Activated CD8-positive, alpha-beta memory T cell treated with anti-CD3 and anti-CD28 coated beads for 24 hours (primary cell): ENCODE data around the gene GPR173.

Source experiments
- DNase-seq: peaks from one replicate; pipeline ENCODE4 v3.0.0-alpha.2; 2020

The GPR173 gene

DNA sequence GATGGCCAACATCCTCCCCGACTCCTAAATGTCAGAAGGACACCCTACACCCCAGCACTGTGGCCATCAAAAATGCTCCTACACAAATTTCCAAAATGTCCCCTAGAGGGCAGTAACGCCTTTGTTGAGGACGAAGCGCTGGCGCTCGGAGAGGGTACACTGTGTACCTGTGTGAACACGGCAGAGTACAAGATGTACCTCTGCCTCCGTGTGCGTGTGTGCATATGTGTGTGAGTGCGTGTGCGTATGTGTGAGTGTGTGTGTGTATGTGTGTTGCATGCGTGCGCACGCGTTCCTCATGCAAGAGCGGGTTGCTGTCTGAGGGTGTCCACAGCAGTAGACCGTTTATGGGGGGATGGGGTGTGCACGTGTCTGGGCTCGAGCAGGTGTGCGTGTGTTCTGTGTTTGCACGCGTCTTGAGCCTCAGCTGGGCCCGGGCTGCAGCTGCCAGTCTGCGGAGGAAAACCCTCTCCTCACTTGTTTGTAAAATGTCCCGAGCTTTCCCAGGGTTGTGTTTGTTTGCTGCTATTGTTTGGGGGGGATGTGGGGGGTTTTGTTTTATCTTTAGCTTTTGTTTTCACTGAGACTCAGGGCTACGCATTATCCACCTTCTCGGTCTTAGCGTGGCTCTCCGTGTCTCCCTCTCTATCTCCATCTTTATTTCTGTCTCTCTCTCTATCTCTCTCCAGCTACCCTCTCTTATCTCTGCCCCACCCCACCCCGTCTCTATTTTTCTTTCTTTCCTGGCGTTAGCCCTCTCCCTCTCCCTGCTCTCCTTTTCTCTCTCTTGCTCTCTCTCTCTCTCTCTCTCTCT is 23.2 kb downstream of the GPR173 start:
- DNase-seq: peak; percentile 82

DNA sequence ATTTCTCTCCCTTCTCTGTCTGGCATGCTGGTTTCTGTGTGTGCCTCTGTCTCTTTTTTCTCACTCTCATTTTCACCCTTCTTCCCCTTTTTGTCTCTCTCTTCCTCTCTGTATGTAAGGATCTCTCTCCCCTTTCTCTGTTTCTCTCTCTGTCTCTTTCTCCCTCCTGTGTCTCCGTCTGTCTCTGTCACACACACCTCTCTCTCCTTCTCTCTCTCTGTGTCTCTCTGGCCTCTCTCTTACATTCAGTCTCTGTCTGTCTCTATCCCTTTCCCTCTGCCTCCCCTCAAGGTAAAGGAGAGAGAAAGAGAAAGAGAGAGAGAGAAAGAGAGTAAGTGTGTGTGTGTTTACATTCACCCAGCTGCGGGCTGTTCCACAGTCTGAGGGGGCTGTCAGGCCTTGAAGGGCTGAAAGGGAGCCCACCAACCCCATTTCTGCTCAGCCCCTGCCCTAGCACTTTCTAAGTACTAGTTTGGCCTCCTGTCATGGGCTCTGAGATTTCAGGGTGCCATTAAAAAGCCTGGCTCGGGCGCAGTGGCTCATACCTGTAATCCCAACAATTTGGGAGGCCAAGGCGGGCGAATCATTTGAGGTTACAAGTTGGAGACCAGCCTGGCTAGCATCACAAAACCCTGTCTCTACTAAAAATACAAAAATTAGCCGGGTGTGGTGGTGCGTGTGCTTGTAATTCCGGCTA is 24.0 kb downstream of the GPR173 start:
- DNase-seq: no peak

DNA sequence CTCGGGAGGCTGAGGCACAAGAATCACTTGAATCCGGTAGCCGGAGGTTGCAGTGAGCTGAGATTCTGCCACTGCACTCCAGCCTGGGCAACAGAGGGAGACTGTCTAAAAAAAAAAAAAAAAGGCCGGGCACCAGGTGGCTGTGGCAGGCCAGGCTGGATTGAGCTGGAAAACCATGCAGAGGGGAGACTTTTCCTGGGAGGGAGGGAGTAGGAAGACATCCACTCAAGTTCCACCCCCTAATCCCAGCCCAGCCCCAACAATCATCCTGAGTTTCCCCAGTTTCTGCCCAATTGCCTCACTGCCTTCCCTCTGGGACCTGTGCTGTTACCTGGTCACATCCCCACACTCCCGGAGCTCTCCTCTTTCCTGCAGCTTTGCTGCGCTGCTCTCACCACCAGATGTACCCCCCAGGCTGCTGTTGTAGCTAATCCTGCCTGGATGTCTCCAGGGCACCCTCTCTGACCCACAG is 24.6 kb downstream of the GPR173 start:
- DNase-seq: peak; percentile 57

DNA sequence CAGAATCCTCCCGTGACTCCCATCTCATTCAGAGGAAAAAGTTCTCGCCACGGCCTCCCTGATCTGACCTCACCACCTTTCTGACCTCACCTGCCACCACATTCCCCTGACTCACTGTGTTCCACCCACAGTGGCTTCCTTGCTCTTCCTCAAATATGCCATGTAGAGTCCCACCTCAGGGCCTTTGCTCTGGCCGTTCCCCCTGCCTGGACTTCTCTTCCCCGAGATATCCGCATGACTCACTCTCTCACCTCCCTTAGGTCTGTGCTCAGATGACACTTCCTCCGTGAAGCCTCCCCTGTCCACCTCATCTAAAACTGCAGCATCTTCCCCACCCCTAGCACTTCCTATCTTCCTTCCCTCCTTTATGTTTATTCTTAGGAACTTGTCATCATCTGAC is 26.4 kb downstream of the GPR173 start:
- DNase-seq: peak; percentile 54

DNA sequence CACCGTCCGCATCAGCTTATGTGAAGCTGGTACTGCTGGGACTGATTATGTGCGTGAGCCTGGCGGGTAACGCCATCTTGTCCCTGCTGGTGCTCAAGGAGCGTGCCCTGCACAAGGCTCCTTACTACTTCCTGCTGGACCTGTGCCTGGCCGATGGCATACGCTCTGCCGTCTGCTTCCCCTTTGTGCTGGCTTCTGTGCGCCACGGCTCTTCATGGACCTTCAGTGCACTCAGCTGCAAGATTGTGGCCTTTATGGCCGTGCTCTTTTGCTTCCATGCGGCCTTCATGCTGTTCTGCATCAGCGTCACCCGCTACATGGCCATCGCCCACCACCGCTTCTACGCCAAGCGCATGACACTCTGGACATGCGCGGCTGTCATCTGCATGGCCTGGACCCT is 28.1 kb downstream of the GPR173 start:
- peak; percentile 44 for DNase-seq

DNA sequence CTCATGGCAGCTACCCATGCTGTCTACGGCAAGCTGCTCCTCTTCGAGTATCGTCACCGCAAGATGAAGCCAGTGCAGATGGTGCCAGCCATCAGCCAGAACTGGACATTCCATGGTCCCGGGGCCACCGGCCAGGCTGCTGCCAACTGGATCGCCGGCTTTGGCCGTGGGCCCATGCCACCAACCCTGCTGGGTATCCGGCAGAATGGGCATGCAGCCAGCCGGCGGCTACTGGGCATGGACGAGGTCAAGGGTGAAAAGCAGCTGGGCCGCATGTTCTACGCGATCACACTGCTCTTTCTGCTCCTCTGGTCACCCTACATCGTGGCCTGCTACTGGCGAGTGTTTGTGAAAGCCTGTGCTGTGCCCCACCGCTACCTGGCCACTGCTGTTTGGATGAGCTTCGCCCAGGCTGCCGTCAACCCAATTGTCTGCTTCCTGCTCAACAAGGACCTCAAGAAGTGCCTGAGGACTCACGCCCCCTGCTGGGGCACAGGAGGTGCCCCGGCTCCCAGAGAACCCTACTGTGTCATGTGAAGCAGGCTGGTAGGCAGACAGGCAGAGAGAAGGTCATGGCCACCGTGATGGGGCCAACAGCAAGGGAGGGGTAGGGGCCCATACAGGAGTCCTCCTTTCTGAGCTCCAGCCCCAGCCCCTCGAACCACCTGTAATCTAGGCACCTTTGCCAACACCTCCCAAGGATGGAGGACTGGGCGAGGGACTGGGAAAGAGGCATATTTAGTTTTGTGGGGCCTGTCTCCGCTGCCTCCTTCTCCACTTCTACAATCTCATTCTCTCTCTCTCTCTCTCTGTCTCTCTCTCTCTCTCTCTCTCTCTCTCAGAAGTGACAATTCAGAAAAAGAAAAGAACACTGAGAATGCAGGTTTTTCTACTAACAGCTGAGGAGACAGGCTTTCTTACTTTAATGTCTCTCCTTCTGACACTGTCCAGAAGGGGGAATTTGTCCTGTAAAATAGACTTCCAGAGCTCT is 28.9 kb downstream of the GPR173 start:
- DNase-seq: peak; percentile 43

DNA sequence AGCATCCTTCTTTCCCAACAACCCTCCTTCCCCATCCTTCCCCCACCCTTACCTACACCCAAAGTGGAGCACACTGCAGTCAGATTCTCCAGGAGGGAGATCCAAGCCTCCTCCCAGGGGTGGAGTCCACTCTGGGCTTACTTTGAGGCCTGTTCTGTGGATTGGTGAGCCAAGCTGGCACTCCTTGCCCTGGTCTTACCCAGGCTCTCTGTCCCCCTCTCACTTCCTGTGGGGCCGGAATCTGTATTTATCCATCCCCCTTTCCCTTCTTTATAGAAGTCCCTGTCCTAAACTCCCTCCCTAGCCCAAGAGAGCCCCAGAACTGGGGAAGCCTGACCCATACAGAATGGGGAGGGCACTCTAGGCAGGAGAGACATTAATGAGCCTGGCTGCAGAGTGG is 30.4 kb downstream of the GPR173 start:
- DNase-seq: peak; percentile 43

DNA sequence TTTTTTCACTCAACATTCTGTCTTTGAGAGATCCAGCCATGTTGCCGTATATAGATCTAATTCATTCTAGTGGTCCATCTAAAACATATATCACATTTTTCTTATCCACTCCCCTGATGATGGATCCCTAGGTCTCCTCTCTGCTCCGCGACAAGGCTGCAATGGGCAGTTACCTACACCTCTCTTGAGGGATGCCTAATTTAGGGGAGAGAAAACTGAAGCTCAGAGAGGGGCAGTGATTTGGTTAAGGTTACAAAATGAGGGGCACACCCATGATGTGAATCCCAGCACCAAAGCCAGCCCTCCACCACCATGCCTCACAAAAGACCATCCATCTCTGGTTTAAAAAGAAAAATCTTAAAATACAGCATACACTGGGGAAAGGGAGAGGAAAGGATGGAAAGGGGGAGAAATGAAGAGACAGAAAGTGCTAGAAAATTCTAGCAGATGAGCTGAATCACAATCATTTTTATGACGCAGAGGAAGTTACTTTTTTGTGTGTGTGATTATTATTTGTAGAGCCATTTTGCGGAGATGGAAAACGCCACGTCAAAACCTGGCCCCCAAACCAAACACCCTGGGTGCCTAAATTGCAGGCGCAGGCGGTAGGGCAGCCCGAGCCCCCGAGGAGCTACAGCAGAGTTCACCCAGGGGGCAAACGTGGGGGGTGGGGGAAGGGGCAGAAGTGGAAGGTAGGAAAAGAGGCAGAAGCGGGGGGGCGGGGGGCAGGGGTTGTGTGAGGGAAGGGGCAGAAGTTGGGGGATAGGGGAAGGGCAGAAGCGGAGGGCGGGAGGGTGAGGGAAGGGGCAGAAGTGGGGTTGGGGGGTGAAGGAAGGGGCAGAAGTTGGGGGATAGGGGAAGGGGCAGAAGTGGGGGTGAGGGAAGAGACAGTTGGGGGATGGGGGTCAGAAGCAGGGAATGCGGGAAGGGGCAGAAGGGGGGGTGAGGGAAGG is 32.3 kb downstream of the GPR173 start:
- peak; percentile 50 for DNase-seq

DNA sequence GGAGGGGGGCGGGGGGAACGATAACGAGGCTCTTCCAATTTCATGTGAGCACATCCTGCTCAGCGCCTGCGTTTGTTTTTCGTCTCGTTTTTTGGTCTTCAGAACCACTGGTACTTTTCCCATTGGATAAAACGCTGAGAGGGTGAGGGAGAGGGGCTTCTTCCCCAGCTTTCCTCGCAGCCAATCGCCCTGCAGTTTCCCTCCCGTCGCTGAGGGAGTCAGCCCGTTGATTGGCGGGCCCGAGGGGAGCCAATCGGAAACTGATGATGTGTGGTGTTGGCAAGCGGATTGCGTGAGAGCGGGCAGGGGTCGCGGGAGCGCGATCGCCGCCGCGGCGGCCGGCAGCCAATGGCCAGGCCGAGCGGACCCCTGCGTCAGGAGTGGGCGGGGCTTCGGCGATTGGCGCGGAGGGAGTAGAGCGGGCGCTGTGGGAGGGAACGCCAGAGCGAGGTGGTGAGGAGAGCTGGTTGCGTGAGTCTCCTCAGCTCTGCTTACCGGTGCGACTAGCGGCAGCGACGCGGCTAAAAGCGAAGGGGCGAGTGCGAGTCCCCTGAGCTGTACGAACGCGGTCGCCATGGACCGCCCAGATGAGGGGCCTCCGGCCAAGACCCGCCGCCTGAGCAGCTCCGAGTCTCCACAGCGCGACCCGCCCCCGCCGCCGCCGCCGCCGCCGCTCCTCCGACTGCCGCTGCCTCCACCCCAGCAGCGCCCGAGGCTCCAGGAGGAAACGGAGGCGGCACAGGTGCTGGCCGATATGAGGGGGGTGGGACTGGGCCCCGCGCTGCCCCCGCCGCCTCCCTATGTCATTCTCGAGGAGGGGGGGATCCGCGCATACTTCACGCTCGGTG is 33.6 kb downstream of the GPR173 start, which contains the start of gene TSPYL2:
Gene TSPYL2, plus strand, starts transcription at position 443 of the 848 bp plus-strand sequence. Its CDS starts 132 bp downstream, at position 575.
- DNase-seq: peak; percentile 92

DNA sequence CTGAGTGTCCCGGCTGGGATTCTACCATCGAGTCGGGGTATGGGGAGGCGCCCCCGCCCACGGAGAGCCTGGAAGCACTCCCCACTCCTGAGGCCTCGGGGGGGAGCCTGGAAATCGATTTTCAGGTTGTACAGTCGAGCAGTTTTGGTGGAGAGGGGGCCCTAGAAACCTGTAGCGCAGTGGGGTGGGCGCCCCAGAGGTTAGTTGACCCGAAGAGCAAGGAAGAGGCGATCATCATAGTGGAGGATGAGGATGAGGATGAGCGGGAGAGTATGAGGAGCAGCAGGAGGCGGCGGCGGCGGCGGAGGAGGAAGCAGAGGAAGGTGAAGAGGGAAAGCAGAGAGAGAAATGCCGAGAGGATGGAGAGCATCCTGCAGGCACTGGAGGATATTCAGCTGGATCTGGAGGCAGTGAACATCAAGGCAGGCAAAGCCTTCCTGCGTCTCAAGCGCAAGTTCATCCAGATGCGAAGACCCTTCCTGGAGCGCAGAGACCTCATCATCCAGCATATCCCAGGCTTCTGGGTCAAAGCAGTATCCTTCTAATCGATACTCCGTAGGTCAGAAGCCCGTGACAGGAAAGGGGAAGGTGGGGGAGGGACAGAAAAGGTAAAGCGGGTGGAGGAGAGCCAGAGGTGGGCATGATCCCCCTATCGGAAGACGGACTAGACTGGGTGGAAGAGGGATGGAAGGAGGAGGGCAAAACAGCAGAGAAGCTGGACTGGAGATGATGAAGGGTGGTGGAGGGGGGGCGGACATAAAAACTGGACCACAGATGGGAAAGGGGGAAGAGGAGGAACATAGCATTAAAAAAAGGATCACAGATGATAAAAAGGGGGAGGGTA is 34.4 kb downstream of the GPR173 start:
- DNase-seq: no peak

DNA sequence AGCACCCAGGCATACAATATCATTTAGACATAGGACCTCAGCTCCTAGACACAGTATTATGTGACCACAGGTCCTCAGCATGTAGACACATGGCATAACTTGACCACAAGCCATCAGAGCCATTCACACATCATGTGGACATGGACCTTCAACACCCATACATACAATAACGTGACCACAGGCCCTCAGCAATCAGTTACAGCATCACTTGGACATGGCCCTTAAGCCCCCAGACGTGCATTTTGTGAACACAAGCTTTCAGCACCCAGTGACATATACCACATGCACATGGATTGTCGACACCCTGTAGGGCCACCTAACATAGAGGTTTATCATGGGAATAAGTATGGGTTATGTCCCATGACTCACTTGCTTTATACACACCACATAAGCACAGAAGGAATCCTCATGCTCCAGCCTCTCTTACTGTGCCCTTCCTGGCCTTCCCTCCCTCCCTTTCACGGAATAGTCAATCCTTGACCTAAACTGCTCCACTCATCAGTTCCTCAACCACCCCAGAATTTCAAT is 35.5 kb downstream of the GPR173 start:
- DNase-seq: no peak

DNA sequence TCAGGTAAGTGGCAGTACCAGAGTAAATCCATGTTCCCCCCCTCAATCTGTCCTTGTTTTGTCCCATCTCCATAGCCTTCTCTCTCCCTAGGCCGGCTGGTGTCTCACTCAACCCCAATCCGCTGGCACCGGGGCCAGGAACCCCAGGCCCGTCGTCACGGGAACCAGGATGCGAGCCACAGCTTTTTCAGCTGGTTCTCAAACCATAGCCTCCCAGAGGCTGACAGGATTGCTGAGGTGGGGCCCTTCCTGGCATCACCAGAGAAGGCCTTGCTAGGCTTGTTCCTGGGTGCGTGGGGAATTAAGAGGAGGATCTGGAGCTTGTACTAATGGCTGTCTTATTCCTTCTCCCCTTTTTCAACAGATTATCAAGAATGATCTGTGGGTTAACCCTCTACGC is 36.3 kb downstream of the GPR173 start:
- DNase-seq: no peak

DNA sequence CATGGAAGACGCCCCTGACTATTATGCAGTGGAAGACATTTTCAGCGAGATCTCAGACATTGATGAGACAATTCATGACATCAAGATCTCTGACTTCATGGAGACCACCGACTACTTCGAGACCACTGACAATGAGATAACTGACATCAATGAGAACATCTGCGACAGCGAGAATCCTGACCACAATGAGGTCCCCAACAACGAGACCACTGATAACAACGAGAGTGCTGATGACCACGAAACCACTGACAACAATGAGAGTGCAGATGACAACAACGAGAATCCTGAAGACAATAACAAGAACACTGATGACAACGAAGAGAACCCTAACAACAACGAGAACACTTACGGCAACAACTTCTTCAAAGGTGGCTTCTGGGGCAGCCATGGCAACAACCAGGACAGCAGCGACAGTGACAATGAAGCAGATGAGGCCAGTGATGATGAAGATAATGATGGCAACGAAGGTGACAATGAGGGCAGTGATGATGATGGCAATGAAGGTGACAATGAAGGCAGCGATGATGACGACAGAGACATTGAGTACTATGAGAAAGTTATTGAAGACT is 37.2 kb downstream of the GPR173 start:
- no peak for DNase-seq

DNA sequence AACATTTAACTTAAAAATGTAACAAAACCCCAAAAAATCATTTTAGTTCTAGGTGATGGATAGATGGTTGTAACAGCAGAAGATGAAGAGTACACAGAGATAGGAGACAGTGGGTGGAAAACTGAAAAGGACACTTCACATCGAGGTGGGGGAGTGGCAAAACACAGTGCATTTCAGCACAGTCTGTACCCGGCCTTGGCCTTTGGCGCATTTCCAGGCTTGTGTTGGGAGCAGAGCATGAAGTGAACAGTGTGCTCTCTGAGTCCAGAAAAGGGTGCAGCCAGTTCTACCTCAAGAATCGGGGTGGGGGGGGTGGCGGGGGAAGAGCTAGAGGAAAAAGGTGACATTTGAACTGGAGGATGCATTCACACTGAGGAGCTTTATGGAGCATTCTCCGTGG is 37.9 kb downstream of the GPR173 start:
- no peak for DNase-seq

DNA sequence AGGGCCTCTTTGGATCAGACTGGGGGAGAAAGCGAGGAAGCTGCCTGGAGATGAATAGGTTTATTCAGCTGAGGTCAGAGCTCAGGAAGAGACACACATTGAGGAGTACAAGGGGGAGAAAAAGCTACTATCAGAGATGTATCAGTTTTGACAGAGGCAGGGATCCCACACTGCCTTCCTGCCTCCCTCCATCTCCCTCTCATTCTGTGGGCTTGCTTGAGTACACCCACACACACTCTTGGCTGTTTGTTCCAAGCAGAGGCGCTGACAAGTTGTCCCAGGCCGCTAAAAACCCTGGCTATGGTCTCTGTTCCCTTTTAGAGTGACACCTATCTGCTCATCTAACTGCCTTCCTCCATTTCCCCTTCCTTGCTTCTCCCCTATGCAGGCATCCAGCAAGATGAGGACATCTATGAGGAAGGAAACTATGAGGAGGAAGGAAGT is 38.8 kb downstream of the GPR173 start:
- DNase-seq: no peak

DNA sequence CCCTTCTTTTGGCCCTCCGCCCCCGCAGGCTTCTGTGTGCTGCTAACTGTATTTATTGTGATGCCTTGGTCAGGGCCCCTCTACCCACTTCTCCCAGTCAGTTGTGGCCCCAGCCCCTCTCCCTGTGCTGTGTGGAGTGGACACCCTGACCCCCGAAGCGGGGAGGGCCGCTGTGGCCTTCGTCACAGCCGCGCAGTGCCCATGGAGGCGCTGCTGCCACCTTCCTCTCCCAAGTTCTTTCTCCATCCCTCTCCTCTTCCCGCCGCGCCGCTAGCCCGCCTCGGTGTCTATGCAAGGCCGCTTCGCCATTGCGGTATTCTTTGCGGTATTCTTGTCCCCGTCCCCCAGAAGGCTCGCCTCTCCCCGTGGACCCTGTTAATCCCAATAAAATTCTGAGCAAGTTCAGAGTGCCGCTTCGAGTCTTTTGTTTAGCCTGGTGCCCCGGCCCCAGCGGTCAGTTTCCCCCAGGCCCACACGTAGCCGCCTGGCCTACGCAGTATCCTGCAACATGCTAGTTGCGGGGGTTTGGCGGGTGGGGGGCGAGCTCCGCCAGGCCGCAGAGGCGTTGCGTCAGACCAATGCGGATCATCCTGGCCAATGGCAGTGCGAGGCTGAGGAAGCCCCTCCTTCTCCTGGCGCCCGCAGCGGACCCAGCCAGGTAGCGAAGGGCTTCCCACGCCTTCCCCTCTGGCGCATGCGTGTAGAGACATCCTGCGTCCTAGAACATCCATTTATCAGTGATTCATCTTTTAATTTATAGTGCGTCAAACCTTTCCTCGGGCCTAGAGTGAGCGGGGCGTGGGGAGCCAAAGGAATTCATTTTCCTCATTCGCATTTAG is 39.8 kb downstream of the GPR173 start:
- peak; percentile 85 for DNase-seq

DNA sequence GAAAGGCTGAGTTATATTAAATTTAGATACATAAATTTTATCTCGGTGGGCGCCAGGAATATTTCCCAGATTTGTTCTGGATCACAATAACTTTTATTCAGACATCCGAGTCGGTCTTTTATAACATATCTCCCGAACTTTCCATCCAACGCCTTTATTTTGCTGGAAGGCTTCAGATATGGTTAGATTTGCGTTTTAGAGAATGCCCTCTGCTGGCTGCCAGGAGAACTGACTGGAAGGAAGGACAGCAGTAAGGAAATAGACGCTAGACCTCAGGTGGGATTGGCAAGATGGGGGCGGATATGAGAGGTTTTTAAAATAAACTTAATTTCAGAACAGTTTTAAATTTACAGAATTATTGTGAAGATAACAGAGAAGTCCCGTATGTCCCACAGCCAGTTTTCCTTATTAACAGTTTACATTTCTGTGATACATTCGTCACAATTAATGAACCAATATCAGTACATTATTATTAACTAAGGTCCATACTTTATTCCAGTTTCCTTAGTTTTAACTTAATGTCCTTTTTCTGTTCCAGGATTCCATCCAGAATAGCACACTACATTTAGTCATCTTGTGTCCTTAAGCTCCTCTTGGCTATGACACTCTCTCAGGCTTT is 40.7 kb downstream of the GPR173 start:
- DNase-seq: no peak

DNA sequence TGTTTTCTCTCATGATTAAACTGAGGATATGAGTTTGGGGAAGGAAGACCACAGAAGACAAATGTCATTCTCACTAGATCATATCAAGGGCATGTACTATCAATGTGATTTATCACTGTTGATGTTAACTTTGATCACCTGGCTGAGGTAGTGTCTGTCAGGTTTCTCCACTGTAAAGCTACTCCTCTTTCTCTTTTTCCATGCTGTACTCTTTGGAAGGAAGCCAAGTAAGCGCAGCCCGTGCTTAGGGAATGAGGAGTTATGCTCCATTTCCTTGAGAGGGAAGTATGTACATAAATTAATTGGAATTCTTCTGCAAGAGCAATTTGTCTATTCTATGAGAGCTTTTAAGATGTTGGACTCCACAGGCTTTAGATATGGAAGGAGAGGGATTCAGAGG is 41.3 kb downstream of the GPR173 start:
- DNase-seq: no peak
